Measurements from ENCODE around the gene SLC25A4.

DNA sequence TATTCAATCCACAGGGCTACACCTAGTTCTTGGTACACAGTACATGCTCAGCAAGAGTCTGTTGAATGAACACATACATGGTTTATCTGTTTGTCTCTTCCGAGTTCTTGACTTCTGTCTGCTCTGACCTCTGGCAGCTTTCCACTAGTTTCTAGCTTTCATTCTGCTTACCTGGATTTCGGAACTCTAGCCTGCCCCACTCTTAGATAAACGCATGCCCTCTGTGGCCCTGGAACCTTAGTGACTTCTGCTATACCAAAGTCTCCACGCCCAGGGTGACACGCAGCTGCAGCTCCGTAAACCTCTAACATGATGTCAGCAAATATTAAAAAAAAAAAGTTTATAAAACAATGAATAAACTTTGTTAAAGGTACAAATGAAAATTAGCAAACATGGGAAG, 1.3 kb upstream of the SLC25A4 start:
- TF ChIP-seq, protein P1, sequence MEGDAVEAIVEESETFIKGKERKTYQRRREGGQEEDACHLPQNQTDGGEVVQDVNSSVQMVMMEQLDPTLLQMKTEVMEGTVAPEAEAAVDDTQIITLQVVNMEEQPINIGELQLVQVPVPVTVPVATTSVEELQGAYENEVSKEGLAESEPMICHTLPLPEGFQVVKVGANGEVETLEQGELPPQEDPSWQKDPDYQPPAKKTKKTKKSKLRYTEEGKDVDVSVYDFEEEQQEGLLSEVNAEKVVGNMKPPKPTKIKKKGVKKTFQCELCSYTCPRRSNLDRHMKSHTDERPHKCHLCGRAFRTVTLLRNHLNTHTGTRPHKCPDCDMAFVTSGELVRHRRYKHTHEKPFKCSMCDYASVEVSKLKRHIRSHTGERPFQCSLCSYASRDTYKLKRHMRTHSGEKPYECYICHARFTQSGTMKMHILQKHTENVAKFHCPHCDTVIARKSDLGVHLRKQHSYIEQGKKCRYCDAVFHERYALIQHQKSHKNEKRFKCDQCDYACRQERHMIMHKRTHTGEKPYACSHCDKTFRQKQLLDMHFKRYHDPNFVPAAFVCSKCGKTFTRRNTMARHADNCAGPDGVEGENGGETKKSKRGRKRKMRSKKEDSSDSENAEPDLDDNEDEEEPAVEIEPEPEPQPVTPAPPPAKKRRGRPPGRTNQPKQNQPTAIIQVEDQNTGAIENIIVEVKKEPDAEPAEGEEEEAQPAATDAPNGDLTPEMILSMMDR (conservative IDR thresholded peaks at IDR 0.05; ENCODE audit: low read depth, low read length): no peak
- TF ChIP-seq EZH2 (IDR thresholded peaks at IDR 0.05; ENCODE audit: borderline replicate concordance, low read depth, low read length, poor library complexity, severe bottlenecking): no peak

Measured in A673 (cell line).